NCI-H524 (cell line): ENCODE measurements around the gene ALG1L2.
"Not testable (repeated sequence)": the region's sequence is repeated elsewhere in the genome, so short reads cannot be mapped to it uniquely, and the experiment has no call there.

Experiments used
- DNase-seq, 2 experiments: peaks; one replicate each; lab custom pipeline; 2025; lab: John Stamatoyannopoulos, UW

ALG1L2 gene

DNA sequence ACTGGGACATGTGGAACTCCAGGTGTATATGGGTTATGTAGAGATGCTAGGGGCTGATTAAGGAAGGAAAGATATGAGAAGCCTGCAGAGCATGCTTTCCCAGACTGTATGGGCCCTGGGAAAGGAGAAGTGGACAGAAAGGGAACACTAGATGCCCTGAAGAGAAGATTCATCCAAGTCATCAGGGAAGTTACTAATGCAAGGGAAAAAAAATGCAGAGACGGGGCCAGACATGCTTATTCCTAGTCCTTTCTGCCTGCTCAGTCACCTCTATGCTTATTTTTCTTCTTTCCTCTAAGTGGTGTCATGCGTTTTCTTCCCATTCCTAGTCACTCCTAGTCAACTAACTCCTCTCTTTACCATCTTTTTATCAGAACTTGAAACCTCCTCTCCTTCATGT is 43.8 kb downstream of the ALG1L2 start:
- not testable (repeated sequence) for DNase-seq

DNA sequence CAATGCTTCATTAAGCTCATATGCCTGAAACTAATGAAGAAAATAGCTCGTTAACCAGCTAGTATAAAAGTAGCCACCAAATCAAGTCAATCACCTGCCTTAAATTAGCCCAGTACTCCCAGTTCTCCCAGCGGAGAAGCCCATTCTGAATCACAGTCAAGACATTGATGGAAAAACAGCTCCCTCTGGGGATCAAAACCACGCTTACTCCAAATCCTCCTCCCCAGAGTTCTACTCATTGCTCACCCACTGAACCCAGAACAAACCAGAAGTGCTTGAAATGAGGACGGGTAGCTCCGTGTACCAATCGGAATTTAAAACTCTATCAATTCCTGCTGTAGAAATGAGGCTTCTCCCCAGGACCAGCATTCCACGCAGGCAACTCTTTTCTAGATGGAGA is 54.7 kb downstream of the ALG1L2 start:
- not testable (repeated sequence) for DNase-seq

DNA sequence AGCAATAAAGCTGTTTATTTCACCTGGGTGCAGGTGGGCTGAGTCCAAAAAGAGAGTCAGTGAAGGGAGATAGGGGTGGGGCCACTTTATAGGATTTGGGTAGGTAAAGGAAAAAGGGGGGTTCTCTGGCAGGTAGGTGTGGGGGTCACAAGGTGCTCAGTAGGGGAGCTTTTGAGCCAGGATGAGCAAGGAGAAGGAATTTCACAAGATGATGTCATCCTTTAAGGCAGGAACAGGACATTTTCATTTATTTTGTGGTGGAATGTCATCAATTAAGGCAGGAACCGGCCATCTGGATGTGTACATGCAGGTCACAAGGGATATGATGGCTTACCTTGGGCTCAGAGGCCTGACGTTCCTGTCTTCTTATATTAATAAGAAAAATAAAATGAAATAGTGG is 56.1 kb downstream of the ALG1L2 start:
- DNase-seq: not testable (repeated sequence)

DNA sequence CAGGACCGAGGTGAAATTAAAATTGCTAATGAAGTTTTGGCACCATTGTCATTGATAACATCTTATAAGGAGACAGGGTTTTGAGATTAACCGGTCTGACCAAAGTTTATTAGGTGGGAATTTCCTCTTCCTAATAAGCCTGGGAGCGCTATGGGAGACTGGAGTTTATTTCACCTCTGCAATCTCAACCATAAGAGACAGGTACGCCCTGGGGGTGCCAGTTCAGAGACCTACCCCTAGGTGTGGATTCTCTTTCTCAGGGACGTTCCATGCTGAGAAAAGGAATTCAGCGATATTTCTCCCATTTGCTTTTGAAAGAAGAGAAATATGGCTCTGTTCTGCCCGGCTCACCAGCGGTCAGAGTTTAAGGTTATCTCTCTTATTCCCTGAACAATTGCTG is 57.4 kb downstream of the ALG1L2 start:
- DNase-seq: not testable (repeated sequence)

DNA sequence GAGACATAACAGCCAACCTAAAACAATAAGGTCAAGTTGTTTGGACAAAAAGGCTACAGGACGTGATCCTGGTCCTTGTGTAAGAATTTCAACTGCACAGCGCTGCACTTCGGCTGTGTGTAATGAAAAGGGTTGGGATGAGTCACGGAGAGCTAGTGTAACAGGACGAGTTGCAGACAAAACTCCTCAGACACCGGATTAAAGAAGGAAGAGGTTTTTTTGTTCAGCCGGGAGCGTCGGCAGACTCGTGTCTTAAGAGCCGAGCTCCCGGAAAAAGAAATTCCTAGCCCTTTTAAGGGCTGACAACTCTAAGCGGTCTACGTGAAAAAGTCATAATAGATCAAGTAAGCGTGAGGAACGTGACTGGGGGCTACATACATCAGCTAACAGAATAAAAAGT is 59.1 kb downstream of the ALG1L2 start:
- not testable (repeated sequence) for DNase-seq

DNA sequence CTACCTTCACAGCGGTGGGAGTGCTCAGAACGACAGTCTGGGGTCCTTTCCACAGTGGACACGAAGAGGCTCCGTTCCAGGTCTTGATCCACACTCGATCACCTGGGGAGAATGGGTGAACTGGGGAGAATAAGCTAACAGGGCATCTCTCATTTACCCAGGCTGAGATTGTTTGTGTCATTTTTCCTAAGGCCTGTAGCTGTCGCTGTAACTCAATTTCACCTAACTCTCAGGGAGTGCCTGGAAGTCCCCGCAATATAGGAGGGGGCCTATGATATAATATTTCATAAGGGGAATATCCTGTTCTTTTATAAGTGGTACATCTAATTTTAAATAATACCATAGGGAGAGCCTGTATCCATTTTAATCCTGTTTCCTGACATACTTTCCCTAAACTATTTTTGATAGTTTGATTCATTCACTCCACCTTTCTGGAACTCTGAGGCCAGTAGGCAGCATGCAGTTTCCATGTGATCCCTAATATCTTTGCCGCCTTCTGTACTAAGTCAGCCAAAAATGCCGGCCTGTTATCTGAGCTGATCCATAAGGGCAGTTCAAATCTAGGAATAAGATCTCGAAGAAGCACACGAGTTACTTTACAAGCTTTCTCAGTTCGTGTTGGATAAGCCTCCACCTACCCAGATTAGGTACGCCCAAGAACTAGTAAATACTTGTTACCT is 62.2 kb downstream of the ALG1L2 start:
- not testable (repeated sequence) for DNase-seq

DNA sequence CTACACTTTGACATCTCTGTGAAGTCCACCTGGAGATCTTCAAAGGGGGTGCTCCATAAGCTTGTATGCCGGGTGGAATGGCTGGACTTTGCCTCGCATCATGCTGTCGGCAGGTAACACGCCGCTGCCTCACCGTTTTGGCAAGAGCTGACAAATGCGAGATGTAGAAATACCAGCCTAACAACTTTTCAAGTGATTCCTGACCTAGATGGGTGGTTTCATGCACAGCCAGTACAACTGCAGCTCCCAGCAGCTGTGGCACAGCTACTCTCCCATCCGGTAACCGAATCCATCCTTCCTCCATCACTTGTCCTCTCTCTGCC is 62.7 kb downstream of the ALG1L2 start:
- DNase-seq: not testable (repeated sequence)

DNA sequence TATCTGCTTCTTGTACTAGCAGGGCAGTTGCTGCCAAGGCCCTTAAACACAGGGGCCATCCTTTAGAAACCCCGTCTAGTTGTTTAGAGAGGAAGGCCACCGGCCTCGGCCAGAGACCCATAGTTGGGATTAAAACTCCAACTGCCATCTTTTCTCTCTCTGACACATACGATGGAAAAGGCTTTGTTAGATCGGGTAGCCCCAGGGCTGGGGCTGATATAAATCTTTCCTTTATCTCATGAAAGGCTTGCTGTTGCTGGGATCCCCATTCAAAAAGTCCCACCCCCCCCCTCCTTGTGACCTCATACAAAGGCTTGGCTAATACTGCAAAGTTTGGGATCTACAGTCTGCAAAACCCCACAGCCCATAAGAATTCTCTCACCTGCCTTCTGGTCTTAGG is 63.8 kb downstream of the ALG1L2 start:
- DNase-seq: not testable (repeated sequence)

DNA sequence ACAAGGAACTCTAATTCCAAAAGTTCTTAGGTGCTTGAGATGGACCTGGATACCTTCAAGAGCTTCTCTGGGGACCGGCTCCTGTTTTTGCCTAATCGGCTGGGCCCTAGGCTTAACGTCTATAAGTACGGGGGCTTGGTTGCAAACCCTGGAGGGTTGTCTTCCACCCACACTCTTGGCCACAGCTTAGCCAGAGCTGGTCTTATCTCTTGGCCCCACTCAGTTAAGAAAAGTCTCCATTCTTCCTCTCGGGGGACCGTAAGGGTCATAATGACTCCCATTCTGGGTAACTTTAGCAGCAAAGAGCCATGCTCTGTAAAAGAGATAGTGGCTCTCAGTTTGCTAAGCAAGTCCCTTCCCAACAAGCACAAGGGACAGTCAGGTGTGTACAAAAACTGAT is 64.8 kb downstream of the ALG1L2 start:
- not testable (repeated sequence) for DNase-seq
